Measurements from ENCODE around the gene C1orf87.

The C1orf87 gene

GRCh38 chr1:59947047-59947938 is 126.3 kb downstream of the C1orf87 start:
- Histone ChIP-seq H3K4me3 (replicated peaks; ENCODE audit: insufficient read depth, low read length) (no peak overlapping the region), H3K27me3 (ENCODE audit: insufficient read depth, poor library complexity, severe bottlenecking) (no peaks in the 10 kb centered on the region), H3K27ac (replicated peaks) (no peak overlapping the region)
- peak; percentile 14 to 35 for DNase-seq (ENCODE audit: low read depth in 1 of 2, low spot score in 1 of 2)
- TF ChIP-seq CTCF (IDR thresholded peaks at IDR 0.05; ENCODE audit: insufficient read depth, low read length), result peak; percentile 84
- TF ChIP-seq SPI1 (IDR thresholded peaks at IDR 0.05; ENCODE audit: borderline replicate concordance, low read depth), result no peak
- TF ChIP-seq GABPA (IDR thresholded peaks at IDR 0.05; ENCODE audit: low read depth), result no peak

GRCh38 chr1:59945790-59946189 is 127.8 kb downstream of the C1orf87 start:
- Histone ChIP-seq H3K27me3 (ENCODE audit: insufficient read depth, poor library complexity, severe bottlenecking) (no peaks in the 10 kb centered on the region), H3K27ac (replicated peaks) (no peak overlapping the region), H3K4me3 (replicated peaks; ENCODE audit: insufficient read depth, low read length) (no peak overlapping the region)
- no peak for DNase-seq (ENCODE audit: low read depth in 1 of 2, low spot score in 1 of 2)
- TF ChIP-seq CTCF (IDR thresholded peaks at IDR 0.05; ENCODE audit: insufficient read depth, low read length) (no peak), REST (IDR thresholded peaks at IDR 0.05; ENCODE audit: insufficient replicate concordance, low read depth) (no peak), SPI1 (IDR thresholded peaks at IDR 0.05; ENCODE audit: borderline replicate concordance, low read depth) (no peak), POLR2AphosphoS5 (IDR thresholded peaks at IDR 0.05; ENCODE audit: low read depth) (no peak), GABPA (IDR thresholded peaks at IDR 0.05; ENCODE audit: low read depth) (no peak)

Data from HL-60 (cell line).